HG03039 (cell line): Measurements from ENCODE around the gene LTB4R.
"Not testable (repeated sequence)": the region's sequence is repeated elsewhere in the genome, so short reads cannot be mapped to it uniquely, and the experiment has no call there.

Source experiments
- ATAC-seq: cut with Tn5 transposase; IDR thresholded peaks from one replicate; pipeline ENCODE4 v1.9.1; 2021; ENCODE audit warnings: mild to moderate bottlenecking, moderate library complexity; ENCODE audit not compliant: unreplicated experiment

The LTB4R gene

GRCh38 chr14:24338843-24339242, 27.5 kb downstream of the LTB4R start:
- ATAC-seq: no peak

GRCh38 chr14:24339284-24340151, 28.2 kb downstream of the LTB4R start, which contains the start of gene RIPK3:
RIPK3 (minus strand) TSS chr14:24339991; CDS start chr14:24339826, 165 bp downstream.
- ATAC-seq: peak; percentile 65

GRCh38 chr14:24340606-24341005, 29.3 kb downstream of the LTB4R start:
- no peak for ATAC-seq

GRCh38 chr14:24342889-24343288, 31.6 kb downstream of the LTB4R start:
- ATAC-seq: no peak

- no peak for ATAC-seq
These were observed 32.7 kb downstream of the LTB4R start for GRCh38 chr14:24343795-24344660.

- ATAC-seq: no peak
These were observed 35.8 kb downstream of the LTB4R start for GRCh38 chr14:24347134-24347533.

- ATAC-seq: no peak
These were observed 36.9 kb downstream of the LTB4R start for GRCh38 chr14:24348186-24348585.

GRCh38 chr14:24349742-24350141, 38.4 kb downstream of the LTB4R start:
- no peak for ATAC-seq

- ATAC-seq: no peak
These were observed 40.2 kb downstream of the LTB4R start for GRCh38 chr14:24351517-24351916.

GRCh38 chr14:24353559-24354481, 42.5 kb downstream of the LTB4R start:
- no peak for ATAC-seq

GRCh38 chr14:24354482-24354825, 43.2 kb downstream of the LTB4R start:
- not testable (repeated sequence) for ATAC-seq

- ATAC-seq: no peak
These were observed 43.7 kb downstream of the LTB4R start for GRCh38 chr14:24355009-24355408.

GRCh38 chr14:24356208-24356607, 44.9 kb downstream of the LTB4R start:
- ATAC-seq: no peak

GRCh38 chr14:24360281-24360680, 49.0 kb downstream of the LTB4R start:
- no peak for ATAC-seq

GRCh38 chr14:24361326-24361725, 50.0 kb downstream of the LTB4R start:
- ATAC-seq: no peak

- ATAC-seq: no peak
These were observed 51.1 kb downstream of the LTB4R start for GRCh38 chr14:24362241-24362960.

- no peak for ATAC-seq
These were observed 52.1 kb downstream of the LTB4R start for GRCh38 chr14:24363401-24363800.

GRCh38 chr14:24364841-24365240, 53.5 kb downstream of the LTB4R start:
- ATAC-seq: no peak

- ATAC-seq: peak; percentile 28
These were observed 54.5 kb downstream of the LTB4R start for GRCh38 chr14:24365600-24366412.
